GM19328 (cell line): Measurements from ENCODE around the gene C22orf31.
"Not testable (repeated sequence)": the region's sequence is repeated elsewhere in the genome, so short reads cannot be mapped to it uniquely, and the experiment has no call there.

ENCODE experiments used
- ATAC-seq: cut with Tn5 transposase; IDR thresholded peaks from one replicate; pipeline ENCODE4 v1.9.1; 2021; ENCODE audit warnings: mild to moderate bottlenecking, moderate library complexity; ENCODE audit not compliant: unreplicated experiment

The C22orf31 gene

DNA sequence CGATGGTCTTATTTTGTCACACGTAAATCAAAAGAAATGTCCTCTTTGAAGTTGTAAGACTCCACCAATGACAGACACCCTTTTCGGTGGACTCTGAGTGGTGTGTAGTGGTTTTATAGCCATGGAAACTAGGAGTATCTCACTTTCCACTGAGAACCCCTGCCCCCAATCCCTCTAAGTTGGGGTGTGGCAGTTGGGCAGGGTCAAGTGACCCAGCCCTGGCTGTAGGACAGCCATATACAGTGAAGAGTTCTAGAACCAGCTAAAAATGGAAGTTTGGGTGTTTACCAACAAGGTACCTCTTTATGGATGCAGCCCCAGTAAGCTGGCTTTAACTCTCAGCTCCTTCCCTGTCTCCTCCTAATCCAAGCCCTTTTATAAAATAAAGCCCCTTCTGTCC is 5.2 kb downstream of the C22orf31 start:
- no peak for ATAC-seq

DNA sequence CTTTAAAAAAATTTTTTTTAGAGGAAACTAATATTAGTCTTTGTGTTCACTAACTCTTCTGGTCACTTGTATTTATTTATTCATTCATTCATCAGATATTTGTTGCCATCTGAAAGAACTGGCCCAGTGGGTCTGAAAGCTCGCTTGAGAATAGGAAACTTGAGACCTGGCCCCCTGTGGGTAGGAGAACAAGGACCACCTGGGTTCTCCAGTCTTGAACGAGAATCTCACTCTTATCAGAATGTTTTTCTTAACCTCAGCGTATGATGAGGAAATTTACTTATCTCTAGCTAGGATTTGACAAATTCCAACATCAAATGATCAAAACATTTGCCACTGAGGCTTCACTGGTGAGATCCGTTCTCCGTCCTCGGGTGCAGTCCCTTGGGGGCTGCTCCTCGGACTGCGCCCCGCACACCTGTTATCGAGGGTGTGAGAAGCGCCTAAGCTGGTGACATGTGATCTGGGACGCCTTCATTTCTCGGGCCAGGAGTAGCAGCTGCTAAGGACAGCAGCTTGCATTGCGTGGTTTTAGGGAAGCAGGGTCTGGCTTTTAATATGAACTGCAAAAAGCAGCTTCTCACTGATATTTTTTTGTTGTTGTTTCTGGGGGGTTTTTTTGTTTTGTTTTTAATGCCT is 6.3 kb downstream of the C22orf31 start:
- ATAC-seq, result no peak

DNA sequence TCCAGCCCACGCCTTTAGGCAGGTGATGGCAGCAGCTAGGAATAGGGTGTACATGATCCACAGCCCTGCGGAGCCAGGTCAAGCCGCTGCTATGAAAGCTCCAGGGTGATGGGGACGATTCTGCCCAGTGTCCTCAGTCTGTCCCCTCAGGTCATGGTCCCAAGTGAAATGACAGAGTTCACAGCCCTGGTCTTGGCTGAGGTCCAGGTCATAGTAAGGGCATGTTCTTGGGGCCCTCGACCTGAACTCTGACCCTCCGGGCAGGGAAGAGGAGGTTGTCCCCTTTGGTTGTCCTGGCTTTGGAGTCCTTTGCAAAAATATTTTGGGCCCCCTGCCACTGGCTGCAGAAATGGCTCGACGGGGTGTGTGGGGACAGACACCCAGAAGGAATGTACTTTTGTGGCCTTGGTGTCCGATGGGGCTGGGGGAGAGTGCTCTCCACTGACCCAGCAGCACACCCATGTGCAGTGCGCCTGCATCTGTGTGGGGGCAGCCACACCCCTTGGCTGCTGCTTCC is 7.3 kb downstream of the C22orf31 start:
- ATAC-seq, result no peak

DNA sequence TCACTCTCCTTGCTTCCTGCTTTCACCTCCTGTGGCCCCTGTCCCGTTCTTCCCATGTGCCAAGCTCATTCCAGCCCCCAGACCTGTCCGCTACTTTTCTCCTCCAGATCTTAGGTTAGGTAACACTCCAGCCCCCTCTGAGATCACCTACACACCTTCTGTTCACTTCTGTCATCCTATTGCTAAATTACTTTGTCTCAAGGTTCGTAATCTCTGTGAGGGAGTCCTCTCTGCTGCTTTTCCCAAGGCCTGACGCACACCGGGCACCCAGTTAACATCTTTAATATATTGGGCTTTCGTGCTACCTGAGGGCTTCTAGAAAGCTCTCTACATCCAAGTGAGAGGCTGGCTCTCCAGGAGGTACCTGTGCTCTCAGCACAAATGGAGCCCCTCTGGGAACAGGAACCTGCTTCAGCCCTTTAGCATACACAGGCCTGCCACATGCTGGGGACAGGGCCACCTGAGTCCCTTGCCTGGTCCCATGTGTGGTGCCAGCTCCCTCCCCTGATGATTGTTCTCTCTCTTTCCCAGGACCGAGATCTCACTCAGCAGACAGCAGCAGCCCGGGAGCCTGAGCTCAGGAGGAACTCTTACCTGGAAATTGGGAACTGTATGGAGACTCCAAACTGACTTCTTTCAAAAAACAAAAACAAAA is 8.5 kb downstream of the C22orf31 start:
- no peak for ATAC-seq

DNA sequence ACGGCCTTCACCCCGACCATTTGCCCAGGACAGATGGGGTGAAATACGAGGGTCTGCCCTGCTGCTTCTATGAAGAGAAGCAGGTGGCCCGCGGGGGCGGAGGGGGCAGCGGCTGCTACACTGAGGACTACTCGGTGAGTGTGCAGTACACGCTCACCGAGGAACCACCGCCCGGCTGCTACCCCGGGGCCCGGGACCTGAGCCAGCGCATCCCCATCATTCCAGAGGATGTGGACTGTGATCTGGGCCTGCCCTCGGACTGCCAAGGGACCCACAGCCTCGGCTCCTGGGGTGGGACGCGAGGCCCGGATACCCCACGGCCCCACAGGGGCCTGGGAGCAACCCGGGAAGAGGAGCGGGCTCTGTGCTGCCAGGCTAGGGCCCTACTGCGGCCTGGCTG is 11.2 kb downstream of the C22orf31 start:
- no peak for ATAC-seq

DNA sequence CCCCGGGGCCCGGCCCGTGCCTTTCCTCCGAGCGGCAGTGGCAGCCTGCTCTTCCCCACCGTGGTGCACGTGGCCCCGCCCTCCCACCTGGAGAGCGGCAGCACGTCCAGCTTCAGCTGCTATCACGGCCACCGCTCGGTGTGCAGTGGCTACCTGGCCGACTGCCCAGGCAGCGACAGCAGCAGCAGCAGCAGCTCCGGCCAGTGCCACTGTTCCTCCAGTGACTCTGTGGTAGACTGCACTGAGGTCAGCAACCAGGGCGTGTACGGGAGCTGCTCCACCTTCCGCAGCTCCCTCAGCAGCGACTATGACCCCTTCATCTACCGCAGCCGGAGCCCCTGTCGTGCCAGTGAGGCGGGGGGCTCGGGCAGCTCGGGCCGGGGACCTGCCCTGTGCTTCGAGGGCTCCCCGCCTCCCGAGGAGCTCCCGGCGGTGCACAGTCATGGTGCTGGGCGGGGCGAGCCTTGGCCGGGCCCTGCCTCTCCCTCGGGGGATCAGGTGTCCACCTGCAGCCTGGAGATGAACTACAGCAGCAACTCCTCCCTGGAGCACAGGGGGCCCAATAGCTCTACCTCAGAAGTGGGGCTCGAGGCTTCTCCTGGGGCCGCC is 11.9 kb downstream of the C22orf31 start:
- ATAC-seq, result no peak

DNA sequence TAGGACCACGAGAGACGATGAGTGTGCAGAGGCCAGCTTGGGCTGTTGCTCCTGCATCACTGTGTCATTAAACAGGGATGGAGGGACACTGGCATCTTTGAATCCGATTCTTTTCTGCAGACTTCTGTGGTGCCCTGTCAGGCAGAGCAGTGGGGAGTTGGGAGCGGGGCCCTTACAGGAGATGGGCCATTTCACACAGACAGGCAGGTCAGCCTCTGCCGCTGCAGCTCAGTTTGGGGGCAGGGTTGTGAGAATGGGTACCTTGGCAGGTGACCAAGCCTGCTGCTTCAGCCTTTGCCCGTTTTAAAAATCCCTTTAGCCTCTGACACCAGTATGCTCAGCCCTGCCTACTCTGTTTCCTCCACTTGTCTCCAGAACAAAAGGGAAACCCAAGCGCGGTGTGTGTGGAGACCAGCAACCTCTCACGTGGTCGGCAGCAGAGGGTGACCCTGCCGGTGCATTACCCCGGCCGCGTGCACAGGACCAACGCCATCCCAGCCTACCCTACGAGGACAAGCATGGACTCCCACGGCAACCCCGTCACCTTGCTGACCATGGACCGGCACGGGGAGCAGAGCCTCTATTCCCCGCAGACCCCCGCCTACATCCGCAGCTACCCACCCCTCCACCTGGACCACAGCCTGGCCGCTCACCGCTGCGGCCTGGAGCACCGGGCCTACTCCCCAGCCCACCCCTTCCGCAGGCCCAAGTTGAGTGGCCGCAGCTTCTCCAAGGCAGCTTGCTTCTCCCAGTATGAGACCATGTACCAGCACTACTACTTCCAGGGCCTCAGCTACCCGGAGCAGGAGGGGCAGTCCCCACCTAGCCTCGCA is 12.6 kb downstream of the C22orf31 start:
- no peak for ATAC-seq

DNA sequence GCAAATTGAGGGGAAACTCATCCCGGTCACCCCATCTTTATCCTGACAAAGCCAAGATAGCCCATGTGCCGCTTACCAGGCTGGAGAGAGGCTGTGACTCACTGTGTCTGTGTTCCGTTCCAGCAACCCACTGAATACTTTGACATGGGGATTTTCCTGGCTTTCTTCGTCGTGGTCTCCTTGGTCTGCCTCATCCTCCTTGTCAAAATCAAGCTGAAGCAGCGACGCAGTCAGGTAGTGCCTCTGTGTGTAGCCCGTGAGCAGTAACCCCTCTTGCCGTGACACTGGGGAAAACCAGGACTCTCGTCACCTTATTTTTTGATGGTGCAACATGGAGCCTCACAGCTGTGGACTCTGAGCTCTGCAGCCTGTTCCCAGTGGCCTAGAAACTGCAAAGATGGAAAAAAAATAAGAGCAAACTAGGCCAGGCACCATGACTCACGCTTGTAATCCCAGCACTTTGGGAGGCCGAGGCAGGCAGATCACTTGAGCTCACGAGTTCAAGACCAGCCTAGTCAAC is 16.9 kb downstream of the C22orf31 start:
- ATAC-seq, result no peak

DNA sequence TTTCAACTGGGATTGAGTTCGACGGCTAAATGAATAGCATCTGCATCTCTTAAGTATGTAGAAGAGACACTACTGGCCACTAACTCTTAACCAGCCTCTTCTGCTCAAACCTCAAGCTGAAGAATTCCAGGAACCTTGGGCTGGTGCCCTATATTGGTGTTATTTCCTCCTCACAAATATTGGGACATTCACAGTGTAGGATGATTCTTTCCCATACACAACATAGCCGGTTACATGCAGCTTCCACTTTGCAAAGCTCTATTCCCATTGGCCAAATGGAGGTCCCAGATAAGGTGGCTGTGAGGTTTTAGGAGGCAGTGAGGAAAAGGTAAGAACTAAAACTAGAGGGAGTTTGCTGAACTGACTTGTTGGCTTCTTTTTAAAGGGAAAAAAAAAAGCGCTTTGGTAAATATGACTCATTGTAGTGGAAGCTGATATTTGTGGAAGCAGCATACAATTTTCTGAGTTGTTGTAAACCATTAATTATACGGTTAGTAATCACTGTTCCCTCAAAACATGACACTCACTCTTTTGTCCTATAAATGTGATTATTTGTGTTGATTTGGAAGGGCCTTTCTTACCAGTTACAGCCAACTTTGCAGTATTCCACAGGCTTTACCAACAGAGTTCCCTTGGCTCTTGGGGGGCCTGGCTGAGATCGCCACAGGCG is 17.6 kb downstream of the C22orf31 start:
- ATAC-seq, result no peak

DNA sequence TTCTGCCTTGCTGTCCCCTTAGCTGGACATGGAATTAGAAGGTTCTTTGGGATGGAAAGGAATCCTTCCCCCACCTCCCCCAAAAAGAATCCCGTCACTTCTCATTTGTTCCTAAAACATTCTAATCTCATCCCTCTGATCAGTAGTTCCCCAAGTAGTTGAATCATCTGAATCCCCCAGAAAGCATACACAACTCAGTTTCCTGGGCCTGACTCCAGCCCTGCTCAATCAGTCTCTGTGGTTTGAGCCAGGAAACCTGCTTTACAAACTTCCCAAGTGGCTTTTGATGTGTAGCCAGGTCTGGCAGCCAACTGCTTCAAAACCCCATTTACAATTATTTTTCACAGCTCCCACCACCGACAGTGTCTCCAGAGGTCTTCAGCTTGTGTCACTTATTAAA is 20.2 kb downstream of the C22orf31 start:
- ATAC-seq, result no peak

DNA sequence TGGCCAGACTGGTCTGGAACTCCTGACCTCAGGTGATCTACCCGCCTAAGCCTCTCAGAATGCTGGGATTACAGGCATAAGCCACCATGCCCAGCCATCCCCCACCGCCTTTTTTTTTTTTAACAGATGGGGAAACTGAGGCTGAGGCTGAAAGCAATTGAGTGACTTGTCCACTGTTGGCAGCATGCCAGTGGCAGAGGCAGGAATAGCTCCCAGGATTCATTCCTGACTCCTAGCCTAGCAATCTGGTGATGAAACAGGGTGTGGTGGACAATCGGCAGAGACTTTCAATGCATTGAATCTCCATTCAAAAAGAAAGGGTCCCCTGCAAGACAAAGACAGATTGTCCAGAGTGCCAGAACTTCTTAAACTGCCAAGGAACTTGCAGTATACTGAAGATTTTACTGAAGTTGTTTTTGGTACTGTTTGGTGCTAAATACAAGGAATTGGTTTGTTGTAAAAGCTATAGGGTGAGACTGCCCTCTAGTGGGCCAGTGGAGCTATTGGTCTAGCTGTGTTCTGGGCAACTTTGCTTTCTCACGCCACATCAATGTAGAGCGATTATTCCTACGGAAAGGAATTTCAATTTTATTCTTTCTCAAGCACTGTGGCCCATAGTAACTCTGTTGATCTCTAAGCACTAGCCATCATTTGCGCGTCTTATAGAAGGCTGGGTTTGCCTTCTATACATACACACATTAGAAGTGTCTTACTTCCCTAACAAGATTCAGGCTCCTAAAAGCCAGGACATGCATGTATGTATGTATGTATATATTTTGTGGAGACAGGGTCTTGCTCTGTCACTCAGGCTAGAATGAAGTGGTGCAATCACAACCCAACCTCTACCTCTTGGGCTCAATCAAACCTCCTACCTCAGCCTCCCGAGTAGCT is 21.0 kb downstream of the C22orf31 start:
- ATAC-seq, result no peak

DNA sequence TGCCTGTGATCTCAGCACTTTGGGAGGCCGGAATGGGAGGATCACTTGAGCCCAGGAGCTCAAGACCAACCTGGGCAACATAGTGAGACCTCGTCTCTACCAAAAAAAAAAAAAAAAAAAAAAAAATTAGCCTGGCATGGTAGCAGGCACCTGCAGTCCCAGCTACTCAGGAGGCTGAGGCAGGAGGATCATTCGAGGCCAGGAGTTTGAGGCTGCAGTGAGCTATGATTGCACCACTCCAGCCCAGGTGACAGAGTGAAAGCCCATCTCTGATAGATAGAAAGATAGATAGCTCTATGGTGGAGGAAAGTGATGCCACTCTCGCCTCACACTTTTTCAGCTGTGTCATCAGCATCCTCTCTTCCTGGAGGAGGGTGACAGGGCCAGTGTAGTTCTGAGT is 21.9 kb downstream of the C22orf31 start:
- ATAC-seq, result not testable (repeated sequence)

DNA sequence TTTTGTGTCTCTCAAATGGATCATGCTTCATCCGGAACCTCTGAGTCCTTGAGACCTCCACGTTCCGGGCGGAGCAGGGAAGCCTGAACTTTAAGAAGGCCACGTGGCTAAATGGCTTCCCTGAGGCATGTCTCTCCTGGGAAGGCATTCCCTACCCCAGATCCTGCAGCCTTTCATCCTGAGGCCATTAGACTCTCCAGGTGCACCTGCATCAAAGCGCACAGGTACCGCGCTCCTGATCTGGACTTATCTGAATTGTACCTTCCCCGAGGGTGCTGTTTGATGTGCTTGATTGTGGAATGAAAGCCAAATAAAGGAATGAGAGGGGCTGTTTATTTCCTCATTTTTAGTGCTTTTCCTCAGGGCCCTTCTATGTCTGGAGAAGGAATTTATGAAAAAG is 22.5 kb downstream of the C22orf31 start:
- no peak for ATAC-seq

DNA sequence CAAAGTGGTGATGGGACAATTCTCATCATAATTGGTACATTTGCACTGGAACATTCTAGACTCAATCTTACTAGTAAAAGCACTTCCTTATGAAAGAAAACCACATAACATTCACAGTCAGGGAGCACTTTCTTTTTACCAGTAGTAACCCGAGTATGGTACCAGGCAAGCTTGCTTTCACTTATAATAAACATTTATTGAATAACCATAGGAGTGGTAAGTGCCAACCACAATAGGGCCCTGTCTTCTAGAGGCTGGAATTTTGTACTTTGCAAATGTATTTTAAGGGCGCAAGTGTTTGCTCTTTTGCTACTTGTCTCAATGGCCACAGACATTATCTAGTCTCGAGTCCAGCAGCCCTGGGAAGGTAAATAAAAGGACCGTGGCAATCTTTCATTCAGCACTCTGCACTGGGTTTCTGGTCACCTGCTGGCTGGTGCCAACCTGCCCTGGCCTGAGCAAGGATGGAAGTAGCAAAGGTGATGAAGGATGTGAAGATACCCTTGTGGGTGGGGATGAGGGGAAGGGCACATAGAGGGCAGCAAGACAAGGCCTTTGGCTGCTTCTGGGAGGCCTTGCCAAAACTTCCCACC is 24.2 kb downstream of the C22orf31 start:
- no peak for ATAC-seq

DNA sequence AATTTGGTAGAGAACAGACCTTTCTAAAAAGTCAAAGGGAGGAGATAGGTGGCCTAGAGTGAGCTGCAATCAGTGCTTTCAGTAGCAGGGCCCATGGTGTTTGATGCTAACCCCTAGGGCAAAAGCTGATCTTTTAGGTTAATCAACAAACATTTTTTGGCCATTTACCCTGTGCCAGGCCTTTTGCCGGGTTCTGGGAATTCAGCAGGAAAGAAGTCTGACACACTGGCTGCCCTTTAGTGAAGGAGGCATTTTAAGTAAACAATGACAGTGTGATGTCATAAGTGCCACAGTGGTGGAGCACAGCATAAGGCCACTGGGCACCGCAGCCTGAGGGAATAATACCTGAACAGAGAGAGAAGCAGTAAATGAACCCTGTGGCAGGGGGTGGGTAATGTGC is 29.0 kb downstream of the C22orf31 start:
- ATAC-seq, result no peak

DNA sequence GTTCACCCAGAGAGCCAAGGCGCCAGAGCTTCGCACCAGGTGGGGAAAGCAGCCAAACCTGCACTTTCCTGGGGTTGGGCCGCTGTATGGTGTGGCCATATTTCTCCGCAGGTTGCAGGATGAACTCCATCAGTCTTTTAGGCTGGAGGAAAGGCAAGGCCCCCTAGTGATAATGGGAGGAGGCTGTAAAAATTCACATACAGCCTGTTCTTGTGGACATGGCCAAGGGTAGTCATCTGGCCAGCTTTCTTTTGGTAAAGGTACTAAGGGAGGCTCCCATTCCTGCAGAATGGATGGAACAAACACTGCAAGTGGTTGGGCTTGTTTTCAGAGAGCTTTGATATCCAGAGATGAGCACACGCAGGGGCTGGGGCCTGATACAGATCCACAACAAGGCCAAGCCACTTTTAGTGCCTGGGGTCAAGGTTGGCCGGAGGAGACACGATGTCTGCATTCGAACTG is 29.6 kb downstream of the C22orf31 start:
- ATAC-seq, result no peak

DNA sequence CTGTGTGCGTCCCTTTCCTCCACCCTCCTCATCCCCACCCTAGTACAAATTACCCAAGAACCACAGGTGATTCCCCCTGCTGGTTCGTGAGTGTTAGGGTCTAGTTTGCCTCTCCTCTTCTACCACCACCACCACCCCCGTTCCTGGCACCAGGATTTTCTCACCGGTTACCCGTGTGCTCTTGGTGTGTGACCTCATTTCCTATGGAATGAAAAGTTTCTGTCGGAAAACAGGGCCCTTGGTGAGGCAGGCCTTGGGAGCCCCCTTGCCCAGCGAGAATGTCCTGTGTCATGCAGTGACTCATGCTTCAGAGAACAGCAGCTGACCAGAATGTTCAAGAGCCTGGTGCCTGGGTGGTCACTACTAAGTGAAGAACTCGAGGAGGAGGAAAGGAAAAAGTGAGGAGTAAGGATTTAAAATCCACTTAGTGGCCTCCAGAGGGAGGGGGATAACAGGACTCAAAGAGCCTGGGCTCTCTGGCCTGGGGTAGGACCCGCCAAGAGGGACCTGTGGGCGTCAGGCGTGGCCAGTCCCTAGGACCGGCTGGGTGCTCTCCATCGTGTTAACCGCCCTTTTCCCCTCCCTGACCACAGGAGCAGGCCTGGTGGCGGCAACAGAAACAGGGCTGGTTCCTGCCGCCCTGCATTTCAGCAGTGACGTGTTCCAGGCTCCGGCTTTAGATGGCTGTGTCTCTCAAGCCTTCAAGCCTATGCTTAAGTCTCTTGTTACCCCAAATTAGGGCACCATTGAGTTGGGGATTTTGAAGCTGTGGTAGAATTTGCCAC is 30.2 kb downstream of the C22orf31 start:
- no peak for ATAC-seq

DNA sequence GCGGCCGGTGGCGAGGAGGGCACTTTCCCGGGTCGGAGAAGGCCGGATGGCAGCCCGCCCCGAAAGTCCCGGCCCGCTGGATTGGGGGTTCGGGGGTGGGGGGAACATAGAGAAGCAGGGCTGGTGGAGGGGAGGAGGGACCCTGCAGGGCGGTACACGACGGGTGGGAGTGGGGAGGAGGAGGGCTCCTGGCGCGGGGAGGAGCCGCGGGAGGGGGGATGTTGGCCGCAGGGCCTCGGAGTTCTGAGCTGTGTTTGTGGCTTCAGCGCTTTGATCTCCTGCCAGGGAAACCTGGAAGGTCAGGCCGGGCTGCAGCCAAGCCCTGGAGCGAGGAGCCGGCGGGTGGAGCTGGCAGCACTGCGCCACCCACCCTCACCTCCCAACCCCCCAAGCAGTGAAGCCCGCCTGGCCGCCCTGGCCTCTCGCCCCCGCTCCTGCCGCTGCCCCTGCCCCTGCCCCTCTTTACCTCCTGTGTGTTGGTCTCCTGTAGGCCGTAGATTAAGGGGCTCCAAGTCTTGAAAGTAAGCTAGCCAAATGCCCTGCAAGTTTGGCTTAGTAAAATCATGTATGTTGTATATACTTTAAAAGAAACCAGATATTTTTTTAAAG is 30.9 kb downstream of the C22orf31 start:
- ATAC-seq, result no peak
